HepG2 (cell line): Measurements from ENCODE around the gene MRPL58.

Source experiments
- ATF1 ChIP-seq: IDR thresholded peaks from 2 replicates; pipeline ENCODE4 v1.6.1; 2016; ENCODE audit warnings: mild to moderate bottlenecking, control low read depth
- CTCF ChIP-seq: sonication (generic); formaldehyde crosslinking; IDR thresholded peaks from 2 replicates; pipeline ENCODE4 v1.5.0; 2020; ENCODE audit warnings: mild to moderate bottlenecking, missing genetic modification reagents, moderate library complexity
- ELK4 ChIP-seq: sonication (generic); formaldehyde crosslinking; IDR thresholded peaks from 2 replicates; pipeline ENCODE4 v1.9.0; 2021; ENCODE audit warnings: missing genetic modification reagents, borderline replicate concordance
- EP300 ChIP-seq, 3 experiments: sonication (generic) in 1 of 3; formaldehyde crosslinking in 1 of 3; IDR thresholded peaks; 2 replicates each; pipeline versions ENCODE4 v1.5.1 to v1.6.1; 2011 to 2020; ENCODE audit warnings: low read depth in 2 of 3, low read length in 2 of 3, borderline replicate concordance in 1 of 3, improper control_type of control experiment in 1 of 3, mild to moderate bottlenecking in 1 of 3, missing genetic modification reagents in 1 of 3, moderate library complexity in 1 of 3
- MXI1 ChIP-seq: IDR thresholded peaks from 3 replicates; pipeline ENCODE4 v1.6.1; 2012; ENCODE audit warnings: low read depth, low read length, inconsistent platforms, borderline replicate concordance
- NR0B2 ChIP-seq: sonication (generic); formaldehyde crosslinking; IDR thresholded peaks from 2 replicates; pipeline ENCODE4 v1.4.0; 2020; ENCODE audit warnings: mild to moderate bottlenecking, missing genetic modification reagents
- PBX3 ChIP-seq: sonication (generic); formaldehyde crosslinking; IDR thresholded peaks from 2 replicates; pipeline ENCODE4 v1.8.1; 2023; ENCODE audit warnings: missing genetic modification reagents, inconsistent platforms, borderline replicate concordance
- PHF8 ChIP-seq: sonication (generic); formaldehyde crosslinking; IDR thresholded peaks from 2 replicates; pipeline ENCODE4 v1.5.0; 2020; ENCODE audit warnings: missing genetic modification reagents
- PRMT3 ChIP-seq: sonication (generic); formaldehyde crosslinking; IDR thresholded peaks from 2 replicates; pipeline ENCODE4 v1.8.1; 2022; ENCODE audit warnings: low read depth, mild to moderate bottlenecking, moderate library complexity, missing genetic modification reagents, borderline replicate concordance
- RAD21 ChIP-seq: fragments of 450-650 bp; formaldehyde crosslinking; IDR thresholded peaks from 2 replicates; pipeline ENCODE4 v1.5.0; 2020; ENCODE audit warnings: mild to moderate bottlenecking
- TEAD3 ChIP-seq: optimal IDR thresholded peaks from 2 replicates; pipeline ENCODE3; 2016; ENCODE audit warnings: borderline replicate concordance
- ZNF362 ChIP-seq: sonication (generic); formaldehyde crosslinking; IDR thresholded peaks from 2 replicates; pipeline ENCODE4 v1.4.0; 2020; ENCODE audit warnings: missing genetic modification reagents, mild to moderate bottlenecking, borderline replicate concordance
- TF ChIP-seq, protein P1 (sequence below): IDR thresholded peaks from 2 replicates; pipeline ENCODE4 v1.6.1; 2012; ENCODE audit warnings: inconsistent platforms
- TF ChIP-seq, protein P2 (sequence below): sonication (generic); formaldehyde crosslinking; IDR thresholded peaks from 2 replicates; pipeline ENCODE4 v1.4.0; 2020; ENCODE audit warnings: missing genetic modification reagents

GRCh38 chr17:75064460-75064859, 52.0 kb downstream of the MRPL58 start:
- TF ChIP-seq, protein P1, sequence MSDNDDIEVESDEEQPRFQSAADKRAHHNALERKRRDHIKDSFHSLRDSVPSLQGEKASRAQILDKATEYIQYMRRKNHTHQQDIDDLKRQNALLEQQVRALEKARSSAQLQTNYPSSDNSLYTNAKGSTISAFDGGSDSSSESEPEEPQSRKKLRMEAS: no peak
- TF ChIP-seq ELK4 (CRISPR knock-in tag): no peak
- TF ChIP-seq TEAD3 (CRISPR knock-in tag): no peak
- no peak for TF ChIP-seq PHF8 (CRISPR knock-in tag)
- TF ChIP-seq, protein P2, sequence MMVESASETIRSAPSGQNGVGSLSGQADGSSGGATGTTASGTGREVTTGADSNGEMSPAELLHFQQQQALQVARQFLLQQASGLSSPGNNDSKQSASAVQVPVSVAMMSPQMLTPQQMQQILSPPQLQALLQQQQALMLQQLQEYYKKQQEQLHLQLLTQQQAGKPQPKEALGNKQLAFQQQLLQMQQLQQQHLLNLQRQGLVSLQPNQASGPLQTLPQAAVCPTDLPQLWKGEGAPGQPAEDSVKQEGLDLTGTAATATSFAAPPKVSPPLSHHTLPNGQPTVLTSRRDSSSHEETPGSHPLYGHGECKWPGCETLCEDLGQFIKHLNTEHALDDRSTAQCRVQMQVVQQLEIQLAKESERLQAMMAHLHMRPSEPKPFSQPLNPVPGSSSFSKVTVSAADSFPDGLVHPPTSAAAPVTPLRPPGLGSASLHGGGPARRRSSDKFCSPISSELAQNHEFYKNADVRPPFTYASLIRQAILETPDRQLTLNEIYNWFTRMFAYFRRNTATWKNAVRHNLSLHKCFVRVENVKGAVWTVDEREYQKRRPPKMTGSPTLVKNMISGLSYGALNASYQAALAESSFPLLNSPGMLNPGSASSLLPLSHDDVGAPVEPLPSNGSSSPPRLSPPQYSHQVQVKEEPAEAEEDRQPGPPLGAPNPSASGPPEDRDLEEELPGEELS: no peak
- no peak for TF ChIP-seq RAD21 (CRISPR knock-in tag)
- no peak for TF ChIP-seq PRMT3 (CRISPR knock-in tag)
- no peak for TF ChIP-seq NR0B2
- TF ChIP-seq ATF1 (CRISPR knock-in tag): no peak
- no peak for TF ChIP-seq ZNF362 (CRISPR knock-in tag)
- no peak for TF ChIP-seq PBX3 (CRISPR knock-in tag)
- no peak for TF ChIP-seq MXI1
- TF ChIP-seq CTCF (CRISPR knock-in tag): no peak
- no peak for TF ChIP-seq EP300 (IDR thresholded peaks at IDR 0.05; ENCODE audit: low read depth in 2 of 2, low read length in 2 of 2)
- no peak for TF ChIP-seq EP300 (CRISPR knock-in tag; IDR thresholded peaks at IDR 0.05; ENCODE audit: borderline replicate concordance)
